HEK293 (cell line): ENCODE results near the gene ENKD1.

Experiments
- MEIS1 ChIP-seq: sonication (generic); formaldehyde crosslinking; IDR thresholded peaks from 2 replicates; pipeline ENCODE4 v1.8.1; 2022; ENCODE audit warnings: missing genetic modification reagents, mild to moderate bottlenecking, borderline replicate concordance
- YY1 ChIP-seq: fragments of 450-650 bp; formaldehyde crosslinking; IDR thresholded peaks from 2 replicates; pipeline ENCODE4 v1.5.1; 2018; ENCODE audit warnings: missing biosample characterization, missing genetic modification characterization
- ZBTB1 ChIP-seq: fragments of 450-650 bp; formaldehyde crosslinking; IDR thresholded peaks from 2 replicates; pipeline ENCODE4 v1.5.1; 2016; ENCODE audit warnings: missing biosample characterization, missing genetic modification characterization
- ZNF274 ChIP-seq, 2 experiments: fragments of 200-500 bp in 1 of 2; fragments of 450-650 bp in 1 of 2; sonication (Bioruptor generic) in 1 of 2; formaldehyde crosslinking in 1 of 2; IDR thresholded peaks; 2 replicates each; pipeline versions ENCODE4 v1.5.1 to v1.6.1; 2014 to 2016; ENCODE audit warnings: borderline replicate concordance in 1 of 2, inconsistent platforms in 1 of 2, low read length in 1 of 2, missing biosample characterization in 1 of 2, missing genetic modification characterization in 1 of 2
- ZNF416 ChIP-seq: fragments of 450-650 bp; formaldehyde crosslinking; IDR thresholded peaks from 2 replicates; pipeline ENCODE4 v1.5.1; 2016; ENCODE audit warnings: missing biosample characterization, missing genetic modification characterization
- ZNF596 ChIP-seq: fragments of 450-650 bp; IDR thresholded peaks from 2 replicates; pipeline ENCODE4 v1.5.0; 2018; ENCODE audit warnings: missing biosample characterization, mild to moderate bottlenecking, missing genetic modification characterization, moderate library complexity
- ZNF621 ChIP-seq: fragments of 450-650 bp; formaldehyde crosslinking; IDR thresholded peaks from 2 replicates; pipeline ENCODE4 v1.5.1; 2017; ENCODE audit warnings: missing biosample characterization, missing genetic modification characterization
- TF ChIP-seq, protein P1 (sequence below): fragments of 450-650 bp; formaldehyde crosslinking; IDR thresholded peaks from 2 replicates; pipeline ENCODE4 v1.5.1; 2016; ENCODE audit warnings: missing biosample characterization, missing genetic modification characterization

DNA sequence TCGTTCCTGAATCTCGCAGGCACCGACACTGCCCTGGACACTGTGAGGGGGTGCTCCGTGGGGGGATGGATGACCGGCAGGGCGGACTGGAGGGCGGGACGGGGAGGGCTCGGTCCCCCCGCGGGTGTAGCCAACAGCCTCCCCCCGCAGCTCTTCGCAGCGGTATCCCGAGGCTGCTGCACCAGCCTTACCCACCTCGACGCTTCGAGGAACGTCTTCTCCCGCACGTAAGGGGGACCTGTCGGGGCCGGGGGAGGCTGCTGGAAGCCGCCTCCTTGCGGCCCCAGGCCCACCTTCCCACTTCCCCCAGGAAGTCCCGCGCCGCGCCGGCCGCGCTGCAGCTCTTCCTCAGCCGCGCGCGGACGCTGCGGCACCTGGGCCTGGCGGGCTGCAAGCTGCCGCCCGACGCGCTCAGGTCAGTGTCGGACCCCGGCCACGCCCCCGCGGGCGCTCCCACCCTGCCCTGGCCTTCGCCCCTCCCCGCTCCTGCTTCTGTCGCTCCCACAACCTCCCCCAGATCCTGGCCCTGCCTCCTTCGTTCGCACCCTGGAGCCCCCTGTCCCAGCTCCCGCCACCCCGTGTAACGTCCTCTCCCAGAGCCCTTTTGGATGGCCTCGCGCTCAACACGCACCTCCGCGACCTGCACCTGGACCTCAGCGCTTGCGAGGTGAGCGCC lies 18.3 kb downstream of the ENKD1 start:
- TF ChIP-seq, protein P1, sequence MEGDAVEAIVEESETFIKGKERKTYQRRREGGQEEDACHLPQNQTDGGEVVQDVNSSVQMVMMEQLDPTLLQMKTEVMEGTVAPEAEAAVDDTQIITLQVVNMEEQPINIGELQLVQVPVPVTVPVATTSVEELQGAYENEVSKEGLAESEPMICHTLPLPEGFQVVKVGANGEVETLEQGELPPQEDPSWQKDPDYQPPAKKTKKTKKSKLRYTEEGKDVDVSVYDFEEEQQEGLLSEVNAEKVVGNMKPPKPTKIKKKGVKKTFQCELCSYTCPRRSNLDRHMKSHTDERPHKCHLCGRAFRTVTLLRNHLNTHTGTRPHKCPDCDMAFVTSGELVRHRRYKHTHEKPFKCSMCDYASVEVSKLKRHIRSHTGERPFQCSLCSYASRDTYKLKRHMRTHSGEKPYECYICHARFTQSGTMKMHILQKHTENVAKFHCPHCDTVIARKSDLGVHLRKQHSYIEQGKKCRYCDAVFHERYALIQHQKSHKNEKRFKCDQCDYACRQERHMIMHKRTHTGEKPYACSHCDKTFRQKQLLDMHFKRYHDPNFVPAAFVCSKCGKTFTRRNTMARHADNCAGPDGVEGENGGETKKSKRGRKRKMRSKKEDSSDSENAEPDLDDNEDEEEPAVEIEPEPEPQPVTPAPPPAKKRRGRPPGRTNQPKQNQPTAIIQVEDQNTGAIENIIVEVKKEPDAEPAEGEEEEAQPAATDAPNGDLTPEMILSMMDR (tag by site-specific recombination): no peak
- TF ChIP-seq ZNF416: no peak
- no peak for TF ChIP-seq ZNF596 (tag by site-specific recombination)
- no peak for TF ChIP-seq ZNF274 (IDR thresholded peaks at IDR 0.05; ENCODE audit: low read length)
- no peak for TF ChIP-seq ZNF274 (tag by site-specific recombination; IDR thresholded peaks at IDR 0.05; ENCODE audit: borderline replicate concordance)
- no peak for TF ChIP-seq ZNF621 (tag by site-specific recombination)
- TF ChIP-seq YY1: no peak
- TF ChIP-seq ZBTB1 (tag by site-specific recombination): no peak
- TF ChIP-seq MEIS1: no peak
